DMS 273 (cell line): ENCODE data around the gene ZNF655.
"Not testable (repeated sequence)": the region's sequence is repeated elsewhere in the genome, so short reads cannot be mapped to it uniquely, and the experiment has no call there.

Experiments used
- DNase-seq: peaks from one replicate; lab custom pipeline; 2025; ENCODE audit not compliant: unreplicated experiment; lab: John Stamatoyannopoulos, UW

Gene ZNF655

GRCh38 chr7:99558306-99559174 lies at the start of gene ZNF655:
Gene ZNF655 (plus strand): TSS chr7:99558642. CDS start chr7:99560560, 1,918 bp downstream.
- peak; percentile 99 for DNase-seq

- DNase-seq: no peak
Measured at GRCh38 chr7:99514050-99514449, 44.4 kb upstream of the ZNF655 start.

GRCh38 chr7:99521399-99521798 lies 37.0 kb upstream of the ZNF655 start:
- no peak for DNase-seq

- peak; percentile 60 for DNase-seq
Measured at GRCh38 chr7:99525713-99526440, 32.6 kb upstream of the ZNF655 start.

GRCh38 chr7:99531354-99531765 lies 27.1 kb upstream of the ZNF655 start:
- DNase-seq: peak; percentile 28

- DNase-seq: no peak
Measured at GRCh38 chr7:99535667-99536066, 22.8 kb upstream of the ZNF655 start.

- no peak for DNase-seq
Measured at GRCh38 chr7:99539213-99539811, 19.1 kb upstream of the ZNF655 start.

GRCh38 chr7:99540542-99540941 lies 17.9 kb upstream of the ZNF655 start:
- no peak for DNase-seq

GRCh38 chr7:99541212-99541611 lies 17.2 kb upstream of the ZNF655 start:
- DNase-seq: no peak

- no peak for DNase-seq
Measured at GRCh38 chr7:99543081-99543671, 15.3 kb upstream of the ZNF655 start.

- DNase-seq: no peak
Measured at GRCh38 chr7:99543916-99544315, 14.5 kb upstream of the ZNF655 start.

GRCh38 chr7:99545308-99545707 lies 13.1 kb upstream of the ZNF655 start:
- DNase-seq: not testable (repeated sequence)

- not testable (repeated sequence) for DNase-seq
Measured at GRCh38 chr7:99549545-99549944, 8.9 kb upstream of the ZNF655 start.

- DNase-seq: peak; percentile 38
Measured at GRCh38 chr7:99551334-99551733, 7.1 kb upstream of the ZNF655 start.

GRCh38 chr7:99551767-99552463 lies 6.5 kb upstream of the ZNF655 start, which contains the start of gene FAM200A:
Gene FAM200A (minus strand): TSS chr7:99552114. CDS start chr7:99548407, 3,707 bp downstream.
- peak; percentile 99 for DNase-seq

GRCh38 chr7:99553039-99553438 lies 5.4 kb upstream of the ZNF655 start:
- DNase-seq: no peak

GRCh38 chr7:99554939-99555338 lies 3.5 kb upstream of the ZNF655 start:
- no peak for DNase-seq

GRCh38 chr7:99557196-99557607 lies 1.2 kb upstream of the ZNF655 start:
- no peak for DNase-seq

- peak; percentile 78 for DNase-seq
Measured at GRCh38 chr7:99557940-99558305, 519 bp upstream of the ZNF655 start.

- DNase-seq: no peak
Measured at GRCh38 chr7:99559175-99559915, 903 bp downstream of the ZNF655 start.
